ENCODE results near the gene MTCL1. TPM values are rescaled to one million over a fixed set of nuclear protein-coding genes. Genes with fewer than 3 reads are reported as not detected.
"Not testable (repeated sequence)": the region's sequence is repeated elsewhere in the genome, so short reads cannot be mapped to it uniquely, and the experiment has no call there.

The MTCL1 gene
- total RNA-seq, 1 experiment from 2014 or later: 55.4 TPM

- in situ Hi-C loops (cut with HindIII; ENCODE audit: low pct_unique_long_range_greater_than_20kb, low sequenced_read_pairs): no loop called here
- DNase-seq (ENCODE audit: low read depth): no peak
Measured at GRCh38 chr18:8754995-8755960, 49.9 kb downstream of the MTCL1 start.

GRCh38 chr18:8756571-8756970 lies 51.2 kb downstream of the MTCL1 start:
- no peak for DNase-seq (ENCODE audit: low read depth)
- in situ Hi-C loops (cut with HindIII; ENCODE audit: low pct_unique_long_range_greater_than_20kb, low sequenced_read_pairs): no loop called here

- DNase-seq (ENCODE audit: low read depth): no peak
- in situ Hi-C loops (cut with HindIII; ENCODE audit: low pct_unique_long_range_greater_than_20kb, low sequenced_read_pairs): no loop called here
Measured at GRCh38 chr18:8757396-8757997, 52.1 kb downstream of the MTCL1 start.

- no peak for DNase-seq (ENCODE audit: low read depth)
- in situ Hi-C loops (cut with HindIII; ENCODE audit: low pct_unique_long_range_greater_than_20kb, low sequenced_read_pairs): no loop called here
Measured at GRCh38 chr18:8758466-8758865, 53.1 kb downstream of the MTCL1 start.

GRCh38 chr18:8760984-8761383 lies 55.6 kb downstream of the MTCL1 start:
- in situ Hi-C loops (cut with HindIII; ENCODE audit: low pct_unique_long_range_greater_than_20kb, low sequenced_read_pairs): no loop called here
- no peak for DNase-seq (ENCODE audit: low read depth)

- in situ Hi-C loops (cut with HindIII; ENCODE audit: low pct_unique_long_range_greater_than_20kb, low sequenced_read_pairs); DNase-seq (ENCODE audit: low read depth): not testable (repeated sequence)
Measured at GRCh38 chr18:8761535-8761934, 56.2 kb downstream of the MTCL1 start.

GRCh38 chr18:8762968-8763367 lies 57.6 kb downstream of the MTCL1 start:
- in situ Hi-C loops (cut with HindIII; ENCODE audit: low pct_unique_long_range_greater_than_20kb, low sequenced_read_pairs): no loop called here
- DNase-seq (ENCODE audit: low read depth): no peak

- in situ Hi-C loops (cut with HindIII; ENCODE audit: low pct_unique_long_range_greater_than_20kb, low sequenced_read_pairs): no loop called here
Measured at GRCh38 chr18:8763611-8764010, 58.3 kb downstream of the MTCL1 start.

GRCh38 chr18:8765783-8766463 lies 60.6 kb downstream of the MTCL1 start:
- DNase-seq (ENCODE audit: low read depth): no peak

More at GRCh38 chr18:8763611-8764010, 58.3 kb downstream of the MTCL1 start:
- DNase-seq (ENCODE audit: low read depth): no peak

GRCh38 chr18:8766559-8767293 lies 61.4 kb downstream of the MTCL1 start:
- in situ Hi-C loops (cut with HindIII; ENCODE audit: low pct_unique_long_range_greater_than_20kb, low sequenced_read_pairs): no loop called here
- DNase-seq (ENCODE audit: low read depth): no peak

More at GRCh38 chr18:8765783-8766463, 60.6 kb downstream of the MTCL1 start:
- in situ Hi-C loops (cut with HindIII; ENCODE audit: low pct_unique_long_range_greater_than_20kb, low sequenced_read_pairs): no loop called here

- no peak for DNase-seq (ENCODE audit: low read depth)
- in situ Hi-C loops (cut with HindIII; ENCODE audit: low pct_unique_long_range_greater_than_20kb, low sequenced_read_pairs): no loop called here
Measured at GRCh38 chr18:8767340-8767739, 62.0 kb downstream of the MTCL1 start.

- in situ Hi-C loops (cut with HindIII; ENCODE audit: low pct_unique_long_range_greater_than_20kb, low sequenced_read_pairs): no loop called here
- DNase-seq (ENCODE audit: low read depth): no peak
Measured at GRCh38 chr18:8769509-8770095, 64.2 kb downstream of the MTCL1 start.

GRCh38 chr18:8770657-8771056 lies 65.3 kb downstream of the MTCL1 start:
- in situ Hi-C loops (cut with HindIII; ENCODE audit: low pct_unique_long_range_greater_than_20kb, low sequenced_read_pairs): no loop called here
- no peak for DNase-seq (ENCODE audit: low read depth)

- peak; percentile 45 for DNase-seq (ENCODE audit: low read depth)
- in situ Hi-C loops (cut with HindIII; ENCODE audit: low pct_unique_long_range_greater_than_20kb, low sequenced_read_pairs): no loop called here
Measured at GRCh38 chr18:8771930-8772329, 66.6 kb downstream of the MTCL1 start.

GRCh38 chr18:8773980-8774379 lies 68.6 kb downstream of the MTCL1 start:
- in situ Hi-C loops (cut with HindIII; ENCODE audit: low pct_unique_long_range_greater_than_20kb, low sequenced_read_pairs): no loop called here
- DNase-seq (ENCODE audit: low read depth): no peak

GRCh38 chr18:8776013-8776943 lies 70.9 kb downstream of the MTCL1 start:
- DNase-seq (ENCODE audit: low read depth): no peak
- in situ Hi-C loops (cut with HindIII; ENCODE audit: low pct_unique_long_range_greater_than_20kb, low sequenced_read_pairs): no loop called here

- in situ Hi-C loops (cut with HindIII; ENCODE audit: low pct_unique_long_range_greater_than_20kb, low sequenced_read_pairs): no loop called here
- DNase-seq (ENCODE audit: low read depth): no peak
Measured at GRCh38 chr18:8777846-8778245, 72.5 kb downstream of the MTCL1 start.
